ENCODE data around the gene ITSN1.

ITSN1 gene

DNA sequence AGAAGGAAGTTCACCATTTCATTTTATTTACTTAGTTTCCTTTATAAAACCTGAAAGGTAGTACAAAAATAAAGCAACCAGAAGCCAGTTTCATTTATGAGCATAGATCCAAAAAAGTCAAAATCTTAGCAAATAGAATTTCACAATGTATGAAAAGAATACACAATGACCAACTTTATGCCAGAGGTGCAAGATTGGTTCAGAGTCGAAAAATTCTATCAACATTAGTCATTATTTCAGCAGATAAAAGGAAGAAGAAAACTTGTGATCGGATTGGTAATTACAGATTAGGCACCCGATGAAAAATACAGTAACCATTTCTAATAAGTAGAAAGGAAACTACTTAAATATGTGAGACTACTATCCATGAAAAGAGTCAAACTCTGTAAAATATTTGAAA lies 89.1 kb downstream of the ITSN1 start:
- DNase-seq (ENCODE audit: low spot score), result no peak

GRCh38 chr21:33732038-33732437 lies 89.7 kb downstream of the ITSN1 start:
- no peak for DNase-seq (ENCODE audit: low spot score)

DNA sequence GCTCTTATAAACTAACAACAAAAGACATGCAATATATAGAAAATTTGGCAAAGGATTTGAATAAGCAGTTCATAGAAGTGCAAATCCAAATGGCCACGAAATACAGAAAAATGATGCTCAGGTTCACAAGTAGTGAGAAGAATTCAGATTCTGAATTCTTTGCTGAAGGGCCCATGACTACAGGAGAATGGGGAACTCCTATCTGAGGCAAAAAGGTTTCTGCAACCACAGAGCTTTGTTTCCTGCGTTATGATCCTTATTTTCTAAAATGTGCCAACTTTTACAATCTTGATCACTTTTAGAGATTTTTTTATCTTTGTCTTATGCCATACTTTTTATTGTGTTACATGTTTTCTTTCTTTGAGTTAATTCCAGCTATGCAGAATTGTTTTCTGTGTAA lies 91.3 kb downstream of the ITSN1 start:
- DNase-seq (ENCODE audit: low spot score), result no peak

DNA sequence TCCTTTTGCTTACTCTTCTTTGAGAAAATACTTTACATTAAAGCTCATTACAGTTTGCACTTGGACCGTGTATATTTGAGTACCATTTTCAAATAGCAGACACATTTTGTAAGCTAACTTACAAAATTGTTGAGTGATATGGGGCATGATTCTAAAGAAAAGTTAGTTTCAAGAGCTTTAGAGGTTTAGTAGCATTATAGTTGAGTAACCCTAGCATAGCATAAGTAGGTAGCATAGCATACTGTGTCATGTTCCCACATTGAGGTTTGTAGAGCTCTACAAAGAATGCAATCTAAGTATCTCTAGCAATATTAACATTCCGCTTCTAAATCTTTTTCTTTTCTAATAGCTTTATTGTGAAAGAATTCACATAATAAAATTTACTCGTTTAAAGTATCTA lies 92.0 kb downstream of the ITSN1 start:
- DNase-seq (ENCODE audit: low spot score), result no peak

DNA sequence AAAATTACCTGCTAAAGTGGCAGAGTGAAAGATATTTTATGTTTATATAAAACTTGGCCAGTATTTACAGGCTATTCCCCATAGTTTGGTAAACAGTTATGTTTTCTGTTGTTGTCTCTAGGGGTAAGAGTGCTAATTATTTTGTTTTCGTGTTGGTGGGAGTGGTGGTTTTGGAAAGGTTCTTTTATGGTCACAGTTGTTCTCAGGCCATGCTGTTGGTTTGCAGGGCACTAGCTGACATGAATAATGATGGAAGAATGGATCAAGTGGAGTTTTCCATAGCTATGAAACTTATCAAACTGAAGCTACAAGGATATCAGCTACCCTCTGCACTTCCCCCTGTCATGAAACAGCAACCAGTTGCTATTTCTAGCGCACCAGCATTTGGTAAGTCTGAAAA lies 92.5 kb downstream of the ITSN1 start:
- no peak for DNase-seq (ENCODE audit: low spot score)

- no peak for DNase-seq (ENCODE audit: low spot score)
Observed at GRCh38 chr21:33736569-33736968, 94.3 kb downstream of the ITSN1 start.

DNA sequence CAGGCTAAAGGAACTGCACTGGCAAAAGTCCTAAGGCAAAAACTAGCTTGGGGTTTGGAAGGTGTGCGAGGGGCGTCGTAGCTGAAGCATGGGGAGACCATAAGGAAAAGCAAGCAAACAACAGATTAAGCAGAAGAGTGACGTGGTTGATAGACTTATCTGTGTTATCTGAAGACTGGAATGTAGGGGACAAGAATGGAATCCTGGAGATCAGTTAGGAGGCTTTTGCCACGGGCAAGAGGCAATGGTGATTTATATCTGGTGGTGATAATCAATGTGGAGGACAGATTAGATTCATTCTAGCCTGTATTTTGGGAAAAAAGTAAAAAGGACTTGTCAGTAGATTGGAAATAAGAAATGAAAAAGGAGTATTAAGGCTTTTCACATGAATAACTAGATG lies 97.4 kb downstream of the ITSN1 start:
- DNase-seq (ENCODE audit: low spot score), result no peak

- no peak for DNase-seq (ENCODE audit: low spot score)
Observed at GRCh38 chr21:33747420-33747819, 105.1 kb downstream of the ITSN1 start.

- no peak for DNase-seq (ENCODE audit: low spot score)
Observed at GRCh38 chr21:33748903-33749302, 106.6 kb downstream of the ITSN1 start.

DNA sequence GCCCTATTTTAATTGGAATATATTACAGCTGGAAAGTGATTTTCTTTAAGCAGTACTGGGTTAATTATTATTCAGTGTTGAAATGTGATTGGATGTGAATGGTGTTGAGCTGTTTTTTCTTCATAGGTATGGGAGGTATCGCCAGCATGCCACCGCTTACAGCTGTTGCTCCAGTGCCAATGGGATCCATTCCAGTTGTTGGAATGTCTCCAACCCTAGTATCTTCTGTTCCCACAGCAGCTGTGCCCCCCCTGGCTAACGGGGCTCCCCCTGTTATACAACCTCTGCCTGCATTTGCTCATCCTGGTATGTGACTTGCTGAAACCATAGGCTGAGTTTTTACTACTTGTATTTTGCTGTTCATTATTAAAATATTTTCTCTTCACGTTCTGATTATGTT lies 107.7 kb downstream of the ITSN1 start:
- DNase-seq (ENCODE audit: low spot score), result no peak

DNA sequence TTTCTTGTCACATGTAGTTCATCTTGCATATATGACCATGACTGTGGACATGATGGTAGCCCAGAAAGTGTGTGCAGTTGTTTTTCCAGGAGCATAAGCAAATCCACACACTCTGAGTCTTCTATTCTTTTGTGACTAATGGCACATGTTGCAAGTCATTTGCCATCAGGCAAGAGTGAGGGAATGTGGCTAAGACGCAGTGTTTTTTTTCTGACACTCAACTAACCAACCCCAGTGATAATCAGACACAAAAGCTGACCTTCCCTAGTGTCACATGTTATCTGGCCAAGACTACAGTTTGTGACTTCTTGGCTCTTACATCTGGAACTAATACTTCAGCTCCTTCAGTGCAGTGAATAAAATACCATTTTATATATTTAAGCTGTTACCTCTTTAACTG lies 108.8 kb downstream of the ITSN1 start:
- DNase-seq (ENCODE audit: low spot score), result peak; percentile 58

DNA sequence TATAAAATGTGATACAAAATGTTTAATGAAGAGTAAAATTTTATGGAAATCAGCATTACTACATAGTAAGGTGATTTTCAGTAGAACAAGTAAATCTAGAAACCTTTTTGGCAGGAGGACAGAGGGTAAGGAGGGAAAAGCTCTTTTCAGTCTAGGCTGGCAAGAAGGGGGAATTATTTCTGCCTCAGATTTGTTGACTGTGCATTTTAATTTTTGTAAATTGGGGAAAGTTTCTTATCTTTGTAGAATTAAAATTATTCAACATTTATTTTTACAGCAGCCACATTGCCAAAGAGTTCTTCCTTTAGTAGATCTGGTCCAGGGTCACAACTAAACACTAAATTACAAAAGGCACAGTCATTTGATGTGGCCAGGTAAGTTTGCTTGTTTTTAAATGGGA lies 109.2 kb downstream of the ITSN1 start:
- no peak for DNase-seq (ENCODE audit: low spot score)

DNA sequence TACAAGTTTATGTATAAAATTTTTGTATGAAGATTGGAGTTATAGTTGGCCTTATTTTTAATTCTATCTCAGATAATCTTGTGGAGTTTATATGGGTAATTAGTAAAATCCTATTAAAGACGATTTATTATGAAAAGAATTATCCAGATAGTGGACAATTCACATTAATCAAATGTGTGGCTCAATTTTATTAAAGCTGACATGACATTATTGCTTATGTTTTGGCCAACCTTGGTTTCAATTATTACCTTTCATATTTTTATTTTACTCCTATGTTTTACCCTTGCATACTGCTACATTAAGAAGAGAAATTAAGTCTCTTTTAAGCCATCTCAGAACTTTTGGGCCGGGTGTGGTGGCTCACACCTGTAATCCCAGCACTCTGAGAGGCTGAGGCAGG lies 110.0 kb downstream of the ITSN1 start:
- no peak for DNase-seq (ENCODE audit: low spot score)

DNA sequence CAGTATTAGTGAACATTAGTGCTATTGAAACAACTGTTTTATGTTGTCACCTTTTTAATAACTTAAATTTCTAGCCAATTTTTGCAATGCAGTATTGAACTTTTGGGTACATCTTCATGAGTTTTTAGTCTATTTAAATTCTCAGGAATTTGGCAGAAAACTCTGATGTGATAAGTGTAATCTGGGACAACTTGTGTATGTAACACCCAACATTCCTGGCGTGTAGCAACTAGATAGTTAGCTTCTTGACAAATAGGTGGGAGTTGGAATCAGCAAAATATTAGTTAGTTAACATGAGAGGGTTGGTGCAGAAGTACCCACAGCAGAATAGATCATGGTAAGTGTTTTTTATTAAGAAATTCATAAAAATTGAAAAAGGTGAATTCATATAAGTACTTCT lies 111.6 kb downstream of the ITSN1 start:
- DNase-seq (ENCODE audit: low spot score), result no peak

DNA sequence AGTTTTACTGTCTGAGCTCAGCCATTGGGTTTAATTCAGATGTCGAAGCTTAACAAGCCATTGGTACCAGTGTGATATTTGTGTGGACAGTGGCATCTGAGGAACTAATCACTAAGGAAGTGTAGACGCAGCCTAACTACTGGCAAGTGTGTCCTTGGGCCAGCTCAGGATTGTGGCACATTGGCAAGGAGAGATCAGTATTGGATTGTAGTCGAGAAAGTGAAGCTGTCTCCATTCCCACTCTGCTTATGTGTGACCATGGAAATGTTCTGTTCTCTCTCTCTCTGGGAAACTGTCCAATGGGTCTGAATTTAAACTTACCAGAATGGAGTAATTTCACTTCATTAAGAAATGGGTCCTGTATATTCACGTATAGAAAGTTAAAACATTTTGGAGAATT lies 112.2 kb downstream of the ITSN1 start:
- no peak for DNase-seq (ENCODE audit: low spot score)

DNA sequence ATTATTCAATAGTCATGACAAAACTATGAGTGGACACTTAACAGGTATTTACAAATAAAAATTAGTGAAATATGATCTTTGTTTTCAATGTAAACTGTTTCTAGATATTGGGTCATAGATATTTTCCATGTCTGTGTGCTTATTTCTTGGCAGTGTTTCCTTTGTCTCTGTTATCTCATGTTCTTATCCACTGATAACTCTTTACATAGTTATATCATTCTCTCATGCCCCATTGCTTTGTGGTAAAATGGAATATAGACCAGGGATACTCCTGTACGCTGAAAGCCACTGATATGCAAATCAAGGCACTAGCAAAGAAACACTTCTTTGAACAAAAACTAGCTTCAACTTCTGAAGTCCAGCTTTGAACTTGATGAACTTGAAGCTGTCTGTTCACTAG lies 113.1 kb downstream of the ITSN1 start:
- no peak for DNase-seq (ENCODE audit: low spot score)

GRCh38 chr21:33760641-33761440 lies 118.5 kb downstream of the ITSN1 start:
- DNase-seq (ENCODE audit: low spot score), result peak; percentile 56

DNA sequence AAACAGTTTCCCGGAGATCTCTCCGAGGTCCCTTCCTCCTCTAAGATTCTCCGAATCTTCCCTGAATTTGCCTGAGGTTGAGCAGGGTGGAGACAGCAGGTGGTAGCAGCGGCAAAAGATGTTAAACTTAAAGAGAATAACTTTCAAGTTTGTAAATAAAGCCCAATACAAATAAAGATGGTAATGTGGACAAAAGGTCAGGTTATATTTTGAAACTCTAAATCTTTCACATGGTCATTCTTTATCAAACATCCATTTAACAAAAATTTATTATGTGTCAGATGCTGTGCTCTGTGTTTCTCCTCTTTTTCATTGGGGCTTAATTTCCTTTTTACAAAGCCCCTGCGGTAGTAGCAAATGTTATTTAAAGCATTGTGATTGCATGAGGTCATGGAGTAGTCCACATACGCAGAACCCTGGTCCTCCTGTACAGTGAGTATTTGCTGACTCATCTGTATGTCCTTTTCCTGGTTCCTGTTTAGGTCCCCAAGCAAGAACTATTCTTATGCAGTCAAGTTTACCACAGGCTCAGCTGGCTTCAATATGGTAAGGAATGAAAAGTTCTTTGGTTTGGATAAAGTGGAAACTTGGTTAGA lies 119.2 kb downstream of the ITSN1 start:
- peak; percentile 80 for DNase-seq (ENCODE audit: low spot score)

DNA sequence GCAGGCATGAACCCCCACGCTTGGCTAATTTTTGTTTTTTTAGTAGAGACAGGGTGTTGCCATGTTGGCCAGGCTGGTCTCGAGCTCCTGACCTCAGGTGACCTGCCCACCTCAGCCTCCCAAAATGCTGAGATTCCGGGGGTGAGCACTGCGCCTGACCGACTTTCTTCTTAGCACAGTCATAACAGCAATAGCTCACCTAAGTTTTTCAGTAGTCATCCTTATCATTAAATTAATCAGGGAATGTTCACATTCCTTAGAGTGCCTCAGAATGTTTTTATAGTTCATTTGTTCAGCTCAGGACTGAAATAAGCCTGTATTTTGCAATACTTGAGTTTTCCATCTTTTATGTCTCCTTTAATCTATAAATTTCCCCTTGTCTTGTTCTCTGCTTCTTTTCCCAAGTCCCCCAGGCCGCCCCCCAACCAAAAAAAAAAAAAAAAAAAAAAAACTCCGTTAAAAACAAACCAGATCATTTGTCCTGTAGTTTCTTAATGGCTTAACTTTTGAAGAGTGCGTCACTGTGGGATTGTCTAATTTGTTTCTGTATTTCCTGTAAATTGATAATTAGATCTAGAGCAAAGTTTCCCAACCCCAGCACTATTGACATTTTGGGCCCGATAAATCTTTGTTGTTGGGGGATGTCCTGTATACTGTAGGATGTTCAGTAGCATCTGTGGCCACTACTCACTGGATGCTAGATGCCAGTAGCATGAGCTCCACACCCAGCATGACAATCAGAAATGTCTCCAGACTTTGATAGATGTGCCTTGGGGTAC lies 120.7 kb downstream of the ITSN1 start:
- no peak for DNase-seq (ENCODE audit: low spot score)

- no peak for DNase-seq (ENCODE audit: low spot score)
Observed at GRCh38 chr21:33763582-33763899, 121.2 kb downstream of the ITSN1 start.

GRCh38 chr21:33767236-33767635 lies 124.9 kb downstream of the ITSN1 start:
- peak; percentile 13 for DNase-seq (ENCODE audit: low spot score)

DNA sequence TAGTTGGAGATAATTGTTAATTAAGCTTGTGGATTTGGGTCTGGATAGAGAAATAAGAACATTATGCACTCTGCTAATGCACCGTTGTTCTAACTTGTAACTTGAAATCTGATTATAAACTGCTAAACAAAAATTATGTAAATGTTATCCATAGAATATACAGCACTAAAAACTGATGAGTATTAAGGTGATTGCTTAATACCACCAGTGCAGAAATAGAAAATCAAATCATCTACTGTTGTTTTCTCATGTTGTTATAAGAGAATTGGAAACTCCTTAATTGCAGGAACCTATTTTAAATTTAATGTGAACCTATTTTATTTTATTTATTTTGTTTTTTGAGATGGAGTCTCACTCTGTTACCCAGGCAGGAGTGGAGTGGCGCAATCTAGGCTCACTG lies 125.7 kb downstream of the ITSN1 start:
- DNase-seq (ENCODE audit: low spot score), result no peak

DNA sequence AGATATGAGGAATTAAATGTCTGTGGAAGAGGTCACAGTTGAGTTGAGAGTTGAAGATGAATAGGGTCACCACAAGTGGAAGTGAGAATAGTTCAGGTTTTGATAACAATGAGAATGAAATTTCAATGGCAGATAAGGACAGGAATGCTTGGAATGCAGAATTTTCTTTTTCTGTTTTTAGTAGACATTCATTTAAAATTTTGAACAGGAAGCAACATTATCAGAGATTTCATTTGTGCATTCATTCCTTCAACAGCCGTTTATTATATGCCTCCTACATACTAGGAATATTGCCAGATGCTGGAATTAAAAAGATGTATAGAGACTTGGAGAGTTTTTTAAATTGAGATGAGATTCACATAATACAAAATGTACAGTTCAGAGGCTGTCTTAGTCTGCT lies 126.8 kb downstream of the ITSN1 start:
- no peak for DNase-seq (ENCODE audit: low spot score)

Data from AG20443 (cell line).